ENCODE measurements around the gene CDKAL1. TPM values are rescaled to one million over a fixed set of nuclear protein-coding genes. Genes with fewer than 3 reads are reported as not detected.

Gene CDKAL1
- total RNA-seq, 1 donor from 2014 or later, result 29.5 TPM

DNA sequence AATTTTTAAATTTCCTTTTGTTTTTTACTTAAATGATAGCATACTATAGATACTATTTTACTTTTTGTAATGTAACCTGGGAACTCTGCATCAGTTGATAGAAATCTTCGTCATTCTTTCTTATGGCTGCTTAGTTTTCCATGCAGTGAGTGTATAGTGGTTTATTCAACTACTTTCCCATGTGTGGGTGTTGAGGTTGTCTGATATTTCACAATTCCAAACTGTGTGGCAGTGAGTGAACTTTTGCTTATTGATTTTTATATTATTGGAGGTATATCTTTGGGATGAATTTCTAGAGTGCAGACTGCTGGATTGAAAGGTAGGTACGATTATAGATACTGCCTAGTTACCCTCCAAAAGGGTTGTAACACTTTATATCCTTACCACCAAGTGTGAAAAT, 136.5 kb downstream of the CDKAL1 start:
- intact Hi-C loops (cut with micrococcal nuclease), result no loop called here

GRCh38 chr6:20672038-20672437, 137.8 kb downstream of the CDKAL1 start:
- intact Hi-C loops (cut with micrococcal nuclease), result no loop called here

- intact Hi-C loops (cut with micrococcal nuclease), result no loop called here
These were observed 139.2 kb downstream of the CDKAL1 start for GRCh38 chr6:20673458-20673857.

GRCh38 chr6:20674664-20675063, 140.4 kb downstream of the CDKAL1 start:
- intact Hi-C loops (cut with micrococcal nuclease), result no loop called here

DNA sequence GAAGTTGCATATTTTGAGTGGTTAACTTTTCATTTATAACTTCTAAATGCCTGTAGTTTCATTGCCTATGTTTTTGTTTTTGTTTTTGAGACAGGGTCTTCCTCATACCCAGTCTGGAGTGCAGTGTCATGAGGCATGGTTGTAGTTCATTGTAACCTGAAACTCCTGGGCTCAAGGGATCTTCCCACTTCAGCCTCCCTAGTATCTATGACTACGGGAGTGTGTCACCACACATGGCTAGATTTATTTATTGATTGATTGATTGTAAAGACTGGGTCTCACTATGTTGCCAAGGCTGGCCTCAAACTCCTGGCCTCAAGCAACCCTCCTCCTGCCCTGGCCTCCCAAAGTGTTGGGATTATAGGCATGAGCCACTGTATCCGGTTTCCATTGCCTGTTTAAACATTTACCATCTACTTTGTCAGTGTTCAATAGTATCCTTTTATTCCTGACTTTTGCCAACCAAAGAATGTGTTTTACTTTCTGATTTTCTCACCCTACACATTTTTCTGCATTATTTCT, 144.6 kb downstream of the CDKAL1 start:
- intact Hi-C loops (cut with micrococcal nuclease), result no loop called here

DNA sequence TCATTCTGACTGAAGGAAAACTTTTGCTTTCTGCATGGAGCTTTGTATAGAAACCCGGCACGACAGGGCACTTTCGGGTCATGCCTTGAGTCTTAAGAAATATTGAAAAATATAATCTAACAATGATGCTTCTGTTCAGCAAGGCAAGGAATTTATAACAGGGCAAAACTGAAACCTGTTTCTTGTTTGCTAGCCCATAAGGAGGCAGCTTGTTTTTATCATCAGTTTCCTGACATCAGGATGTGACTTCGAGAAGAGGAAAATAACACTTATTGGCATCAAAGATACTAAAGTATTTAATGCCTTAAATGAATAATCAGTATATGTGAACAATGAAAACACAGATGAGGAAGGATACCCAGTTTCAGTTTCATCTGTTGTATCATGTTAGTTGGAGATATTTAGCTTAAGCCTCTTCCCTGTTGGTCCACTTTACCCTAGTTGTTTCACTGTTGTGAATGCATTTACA, 146.5 kb downstream of the CDKAL1 start:
- intact Hi-C loops (cut with micrococcal nuclease), result no loop called here

GRCh38 chr6:20681243-20681684, 147.0 kb downstream of the CDKAL1 start:
- intact Hi-C loops (cut with micrococcal nuclease), result no loop called here

GRCh38 chr6:20684474-20684873, 150.2 kb downstream of the CDKAL1 start:
- intact Hi-C loops (cut with micrococcal nuclease), result no loop called here

GRCh38 chr6:20686142-20686541, 151.9 kb downstream of the CDKAL1 start:
- intact Hi-C loops (cut with micrococcal nuclease), result no loop called here

- intact Hi-C loops (cut with micrococcal nuclease), result no loop called here
These were observed 153.2 kb downstream of the CDKAL1 start for GRCh38 chr6:20687494-20687893.

DNA sequence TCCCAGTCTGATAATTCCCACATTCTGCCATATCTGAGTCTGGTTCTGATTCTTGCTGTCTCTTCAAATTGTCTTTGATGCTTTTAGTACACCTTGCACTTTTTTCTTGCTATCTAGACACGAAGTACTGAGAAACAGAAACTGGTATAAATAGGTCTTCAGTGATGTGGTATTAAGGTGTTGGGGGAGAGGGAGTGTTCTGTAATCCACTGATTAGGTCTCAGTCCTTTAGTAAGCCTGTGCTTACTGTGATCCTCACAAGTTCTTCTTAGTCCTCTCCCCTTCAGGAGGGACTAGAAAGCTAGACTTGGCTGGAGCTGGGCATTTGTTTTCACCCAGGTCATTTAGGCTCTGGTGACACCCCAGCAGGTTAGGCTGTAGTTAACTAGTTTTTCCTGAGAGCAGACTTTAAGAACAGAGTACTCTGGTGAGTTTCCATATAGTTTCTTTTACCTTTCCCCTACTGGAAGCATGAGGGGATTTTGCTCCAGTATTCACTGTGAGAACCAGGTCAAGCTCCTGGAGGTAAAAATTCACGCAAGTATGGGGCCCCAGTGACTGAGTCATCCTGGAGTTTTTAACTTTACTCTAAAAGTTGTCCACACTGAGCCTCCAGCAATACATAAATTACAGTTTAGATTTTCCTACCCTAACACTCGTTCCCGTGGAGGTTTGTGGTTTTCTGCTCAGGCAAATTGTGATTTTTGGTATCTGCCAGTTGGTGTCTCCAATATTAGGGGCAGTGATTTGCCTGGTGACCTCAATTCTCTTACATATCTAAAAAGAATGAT, 154.6 kb downstream of the CDKAL1 start:
- intact Hi-C loops (cut with micrococcal nuclease), result no loop called here

DNA sequence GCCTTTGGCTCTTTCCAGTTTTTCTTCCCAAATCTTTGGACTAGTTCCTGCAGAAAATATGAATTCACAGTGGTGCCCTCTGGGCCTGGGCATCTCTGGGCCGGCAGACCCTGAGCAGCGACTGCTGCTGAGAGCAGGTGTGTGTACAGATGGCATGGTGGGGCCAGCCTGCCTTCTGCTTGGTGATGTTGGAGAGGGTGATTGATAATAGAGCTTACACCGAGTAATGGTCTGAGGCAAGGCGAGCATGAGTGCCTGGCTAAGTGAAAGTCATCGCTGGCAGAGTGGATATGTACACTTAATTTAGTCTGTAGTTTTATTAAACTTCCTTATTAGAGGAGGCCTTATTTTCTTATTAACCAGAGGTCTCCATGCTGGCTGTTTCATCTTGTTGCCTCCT, 156.9 kb downstream of the CDKAL1 start:
- intact Hi-C loops (cut with micrococcal nuclease), result no loop called here

GRCh38 chr6:20692023-20692422, 157.8 kb downstream of the CDKAL1 start:
- intact Hi-C loops (cut with micrococcal nuclease), result no loop called here

DNA sequence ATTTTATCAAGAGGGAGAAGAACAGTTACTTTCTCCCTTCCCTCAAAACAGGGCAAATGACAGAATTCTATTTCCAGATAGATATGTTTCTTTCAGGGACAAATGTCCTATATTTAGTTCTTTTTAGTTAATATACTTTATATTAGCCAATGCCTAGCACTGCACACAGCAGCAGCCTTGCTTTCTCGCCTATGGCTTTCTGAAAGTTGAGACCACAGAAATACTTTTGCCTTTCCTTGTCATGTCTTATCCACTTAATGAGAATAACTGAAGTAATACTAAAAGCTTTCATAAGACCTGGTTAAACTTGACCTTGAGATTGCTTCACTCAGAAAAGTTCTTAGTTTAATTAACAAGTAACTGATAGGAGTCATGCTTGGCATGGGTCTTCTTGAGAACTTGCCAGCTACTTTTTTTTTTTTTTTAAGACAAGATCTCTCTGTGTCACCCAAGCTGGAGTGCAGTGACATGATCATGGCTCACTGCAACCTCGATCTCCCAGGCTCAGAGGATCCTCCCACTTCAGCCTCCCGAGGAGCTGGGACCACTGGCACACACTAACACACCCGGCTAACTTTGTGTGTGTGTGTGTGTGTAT, 159.3 kb downstream of the CDKAL1 start:
- intact Hi-C loops (cut with micrococcal nuclease), result no loop called here

DNA sequence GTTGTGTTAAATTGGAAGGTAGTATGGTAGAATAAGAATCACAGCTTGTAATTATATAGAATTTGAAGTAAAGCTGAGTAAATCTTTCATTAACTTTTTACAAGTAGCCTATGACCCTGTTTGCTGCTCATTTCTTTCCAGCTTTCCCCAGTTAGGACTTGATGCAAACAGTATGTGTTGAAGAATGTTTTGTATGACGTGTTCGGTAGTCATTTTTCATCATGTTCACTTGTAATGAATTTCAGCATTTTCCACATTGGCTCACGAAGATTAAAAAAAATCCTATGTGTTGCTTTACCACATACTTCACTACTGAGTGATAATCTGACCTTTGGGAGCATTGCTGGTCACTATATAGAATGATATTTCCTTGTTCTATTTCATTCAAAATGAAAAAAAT, 162.4 kb downstream of the CDKAL1 start:
- intact Hi-C loops (cut with micrococcal nuclease), result no loop called here

DNA sequence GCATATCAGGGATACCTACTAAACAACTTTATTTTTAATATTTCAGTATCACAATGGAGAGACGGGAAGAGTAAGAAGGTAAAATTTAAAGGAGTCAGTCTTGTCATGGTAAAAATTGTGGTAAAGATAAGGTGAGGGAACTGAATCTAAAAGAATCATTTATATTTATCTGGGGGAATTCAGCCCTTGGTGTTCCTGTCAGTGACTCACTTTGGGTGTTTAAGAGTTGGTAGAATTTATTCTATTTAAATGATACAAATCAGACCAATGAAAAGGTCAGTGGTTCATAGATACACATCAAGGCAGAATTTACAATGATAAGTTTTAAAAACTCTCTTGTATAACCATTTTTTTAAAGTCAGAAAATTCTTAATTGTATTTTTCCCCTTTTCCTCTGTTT, 164.4 kb downstream of the CDKAL1 start:
- intact Hi-C loops (cut with micrococcal nuclease), result no loop called here

- intact Hi-C loops (cut with micrococcal nuclease), result no loop called here
These were observed 165.1 kb downstream of the CDKAL1 start for GRCh38 chr6:20699402-20699801.

- intact Hi-C loops (cut with micrococcal nuclease), result no loop called here
These were observed 166.1 kb downstream of the CDKAL1 start for GRCh38 chr6:20700375-20700774.

GRCh38 chr6:20702366-20702765, 168.1 kb downstream of the CDKAL1 start:
- intact Hi-C loops (cut with micrococcal nuclease), result no loop called here

GRCh38 chr6:20703049-20703448, 168.8 kb downstream of the CDKAL1 start:
- intact Hi-C loops (cut with micrococcal nuclease), result no loop called here

GRCh38 chr6:20704325-20705025, 170.2 kb downstream of the CDKAL1 start:
- intact Hi-C loops (cut with micrococcal nuclease), result no loop called here

DNA sequence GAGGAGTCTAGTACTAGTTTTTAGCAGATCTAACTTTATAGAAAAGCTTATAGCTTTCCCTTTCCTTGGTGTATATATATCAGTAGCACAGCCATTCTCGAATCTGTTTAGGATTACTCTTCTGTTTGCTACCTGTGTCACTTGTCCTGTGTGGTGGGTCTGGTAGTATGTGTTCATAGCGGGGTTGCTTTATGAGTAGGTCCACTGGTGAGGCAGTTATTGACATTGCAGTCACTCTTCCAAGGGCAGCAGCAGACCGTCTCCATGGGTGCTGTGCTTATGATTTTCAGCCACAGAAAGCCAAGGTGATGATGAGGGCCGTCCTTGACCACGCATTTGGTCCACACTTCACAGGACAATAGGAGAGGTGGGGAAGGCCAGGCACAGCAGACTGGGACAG, 171.5 kb downstream of the CDKAL1 start:
- intact Hi-C loops (cut with micrococcal nuclease), result no loop called here

Data from T-helper 2 cell treated with Interferon-gamma antibody and Interleukin-4, amounts not matched to agents 100 ng/mL and 5 ng/mL, for 36 hours (primary cell).